GM23338 (cell line): ENCODE measurements around the gene NPM3. TPM values are rescaled to one million over a fixed set of nuclear protein-coding genes. Genes with fewer than 3 reads are reported as not detected.

Source experiments
- ATAC-seq: fragments of 200-7000 bp; cut with Tn5 transposase; 3 replicates; pipeline ENCODE4 v1.9.1; 2020
- DNase-seq: peaks from one replicate; pipeline ENCODE4 v3.0.0-alpha.2; 2015; ENCODE audit warnings: low spot score
- H2AFZ ChIP-seq: fragments of 200-600 bp; sonication (generic); 2 replicates; pipeline ENCODE4 v1.8.0; 2016; ENCODE audit warnings: antibody characterized with exemption, mild to moderate bottlenecking, moderate library complexity
- H3F3A ChIP-seq: fragments of 200-600 bp; sonication (generic); replicated peaks from 2 replicates; pipeline ENCODE4 v1.8.0; 2017; ENCODE audit warnings: antibody characterized with exemption, mixed run types, low read depth
- H3K27ac ChIP-seq: fragments of 200-600 bp; sonication (generic); 2 replicates; pipeline ENCODE4 v1.6.1; 2016; ENCODE audit warnings: low read depth
- H3K27me3 ChIP-seq: fragments of 200-600 bp; sonication (generic); 2 replicates; pipeline ENCODE4 v1.8.0; 2016; ENCODE audit warnings: mild to moderate bottlenecking, mixed run types, moderate library complexity; ENCODE audit not compliant: insufficient read depth
- H3K36me3 ChIP-seq: fragments of 200-600 bp; sonication (generic); 2 replicates; pipeline ENCODE4 v1.8.0; 2016; ENCODE audit warnings: mild to moderate bottlenecking; ENCODE audit not compliant: insufficient read depth
- H3K4me1 ChIP-seq: fragments of 200-600 bp; sonication (generic); 2 replicates; pipeline ENCODE4 v1.8.0; 2016; ENCODE audit warnings: mild to moderate bottlenecking, moderate library complexity; ENCODE audit not compliant: insufficient read depth
- H3K4me2 ChIP-seq: fragments of 200-600 bp; sonication (generic); 2 replicates; pipeline ENCODE4 v1.7.1; 2017; ENCODE audit warnings: mixed run types
- H3K4me3 ChIP-seq: fragments of 200-600 bp; sonication (generic); 2 replicates; pipeline ENCODE4 v1.6.1; 2016; ENCODE audit warnings: mixed run types
- H3K79me2 ChIP-seq: fragments of 200-600 bp; sonication (generic); replicated peaks from 2 replicates; pipeline ENCODE4 v1.8.0; 2017; ENCODE audit warnings: mild to moderate bottlenecking; ENCODE audit not compliant: insufficient read depth
- H3K9me2 ChIP-seq: fragments of 200-600 bp; sonication (generic); 2 replicates; pipeline ENCODE4 v1.8.0; 2017; ENCODE audit not compliant: insufficient read depth
- H4K20me1 ChIP-seq: fragments of 200-600 bp; sonication (generic); replicated peaks from 2 replicates; pipeline ENCODE4 v1.8.0; 2017; ENCODE audit warnings: mild to moderate bottlenecking; ENCODE audit not compliant: insufficient read depth
- H3K27ac Mint-ChIP-seq: 2 replicates; pipeline ENCODE4 v1.8.0; 2020; ENCODE audit warnings: inconsistent platforms, mild to moderate bottlenecking, moderate library complexity, mixed read lengths
- H3K27me3 Mint-ChIP-seq: 3 replicates; pipeline ENCODE4 v1.8.0; 2022; ENCODE audit warnings: low read depth, mild to moderate bottlenecking, moderate library complexity, mixed read lengths, inconsistent platforms; ENCODE audit not compliant: insufficient read depth, poor library complexity
- H3K36me3 Mint-ChIP-seq: 3 replicates; pipeline ENCODE4 v1.8.0; 2021; ENCODE audit warnings: low read depth, mild to moderate bottlenecking, inconsistent platforms, moderate library complexity, mixed read lengths
- H3K4me1 Mint-ChIP-seq: 3 replicates; pipeline ENCODE4 v1.8.0; 2020; ENCODE audit warnings: mild to moderate bottlenecking, inconsistent platforms, mixed read lengths
- H3K4me3 Mint-ChIP-seq: 3 replicates; pipeline ENCODE4 v1.8.0; 2021; ENCODE audit warnings: moderate library complexity, mild to moderate bottlenecking, inconsistent platforms, mixed read lengths
- H3K9me3 Mint-ChIP-seq: 3 replicates; pipeline ENCODE4 v1.8.0; 2020; ENCODE audit warnings: moderate library complexity, mild to moderate bottlenecking, inconsistent platforms, mixed read lengths
- ETS1 ChIP-seq: IDR thresholded peaks from 2 replicates; pipeline ENCODE4 v1.6.1; 2016; ENCODE audit warnings: antibody characterized with exemption
- EZH2 ChIP-seq: fragments of 200-600 bp; sonication (generic); IDR thresholded peaks from one replicate; pipeline ENCODE4 v1.8.0; 2017; ENCODE audit warnings: antibody characterized with exemption, mild to moderate bottlenecking, low read depth; ENCODE audit not compliant: unreplicated experiment
- EZH2phosphoT487 ChIP-seq: fragments of 200-600 bp; sonication (generic); IDR thresholded peaks from one replicate; pipeline ENCODE4 v1.8.1; 2018; ENCODE audit warnings: antibody characterized with exemption; ENCODE audit not compliant: unreplicated experiment
- polyA plus RNA-seq: library from polyadenylated mRNA; unstranded; fragments of >200 nt; fragmentation: Nextera tagmentation; extraction: Ambion mirVana; gene quantifications from 2 replicates; pipeline ENCODE4 v1.2.1, GENCODE V29; 2016
- total RNA-seq: library from RNA; depleted of rRNA; stranded (reverse); fragments of >200 nt; shearing (Covaris generic); gene quantifications from 2 replicates; pipeline ENCODE4 v1.2.3, GENCODE V29; 2014
- TF ChIP-seq, protein P1 (sequence below): fragments of 250-450 bp; sonication (Bioruptor Pico); IDR thresholded peaks from 2 replicates; pipeline ENCODE4 v1.5.0; 2020; ENCODE audit warnings: mild to moderate bottlenecking, moderate library complexity

The NPM3 gene
- total and polyA plus RNA-seq, 2 experiments from 2014 or later, result 31.5 to 258 TPM

GRCh38 chr10:101773923-101774588 lies 9.2 kb downstream of the NPM3 start:
- peak; percentile 3 for ATAC-seq
- Histone ChIP-seq H3K27me3 (peaks cover 71% of the 10 kb centered on the region), H3K9me2 (no peaks in the 10 kb centered on the region), H3K4me2 (peak overlapping the region; percentile 90), H3K27ac (no peak overlapping the region), H3K79me2 (no peaks in the 10 kb centered on the region), H3K4me3 (peak overlapping the region; percentile 57), H4K20me1 (no peaks in the 10 kb centered on the region), H2AFZ (peak overlapping the region; percentile 72), H3K36me3 (no peaks in the 10 kb centered on the region), H3K4me1 (peaks cover 48% of the 10 kb centered on the region), H3F3A (peaks cover 11% of the 10 kb centered on the region)
- peak; percentile 50 for DNase-seq
- peak overlapping the region; percentile 64 for H3K4me3 Mint-ChIP-seq
- H3K27me3 Mint-ChIP-seq, result peaks cover 80% of the 10 kb centered on the region
- H3K9me3 Mint-ChIP-seq, result no peaks in the 10 kb centered on the region
- no peak overlapping the region for H3K27ac Mint-ChIP-seq
- H3K36me3 Mint-ChIP-seq, result peaks cover 6% of the 10 kb centered on the region
- H3K4me1 Mint-ChIP-seq, result peaks cover 57% of the 10 kb centered on the region
- TF ChIP-seq EZH2phosphoT487 (no peak), ETS1 (no peak), EZH2 (no peak)
- TF ChIP-seq, protein P1, sequence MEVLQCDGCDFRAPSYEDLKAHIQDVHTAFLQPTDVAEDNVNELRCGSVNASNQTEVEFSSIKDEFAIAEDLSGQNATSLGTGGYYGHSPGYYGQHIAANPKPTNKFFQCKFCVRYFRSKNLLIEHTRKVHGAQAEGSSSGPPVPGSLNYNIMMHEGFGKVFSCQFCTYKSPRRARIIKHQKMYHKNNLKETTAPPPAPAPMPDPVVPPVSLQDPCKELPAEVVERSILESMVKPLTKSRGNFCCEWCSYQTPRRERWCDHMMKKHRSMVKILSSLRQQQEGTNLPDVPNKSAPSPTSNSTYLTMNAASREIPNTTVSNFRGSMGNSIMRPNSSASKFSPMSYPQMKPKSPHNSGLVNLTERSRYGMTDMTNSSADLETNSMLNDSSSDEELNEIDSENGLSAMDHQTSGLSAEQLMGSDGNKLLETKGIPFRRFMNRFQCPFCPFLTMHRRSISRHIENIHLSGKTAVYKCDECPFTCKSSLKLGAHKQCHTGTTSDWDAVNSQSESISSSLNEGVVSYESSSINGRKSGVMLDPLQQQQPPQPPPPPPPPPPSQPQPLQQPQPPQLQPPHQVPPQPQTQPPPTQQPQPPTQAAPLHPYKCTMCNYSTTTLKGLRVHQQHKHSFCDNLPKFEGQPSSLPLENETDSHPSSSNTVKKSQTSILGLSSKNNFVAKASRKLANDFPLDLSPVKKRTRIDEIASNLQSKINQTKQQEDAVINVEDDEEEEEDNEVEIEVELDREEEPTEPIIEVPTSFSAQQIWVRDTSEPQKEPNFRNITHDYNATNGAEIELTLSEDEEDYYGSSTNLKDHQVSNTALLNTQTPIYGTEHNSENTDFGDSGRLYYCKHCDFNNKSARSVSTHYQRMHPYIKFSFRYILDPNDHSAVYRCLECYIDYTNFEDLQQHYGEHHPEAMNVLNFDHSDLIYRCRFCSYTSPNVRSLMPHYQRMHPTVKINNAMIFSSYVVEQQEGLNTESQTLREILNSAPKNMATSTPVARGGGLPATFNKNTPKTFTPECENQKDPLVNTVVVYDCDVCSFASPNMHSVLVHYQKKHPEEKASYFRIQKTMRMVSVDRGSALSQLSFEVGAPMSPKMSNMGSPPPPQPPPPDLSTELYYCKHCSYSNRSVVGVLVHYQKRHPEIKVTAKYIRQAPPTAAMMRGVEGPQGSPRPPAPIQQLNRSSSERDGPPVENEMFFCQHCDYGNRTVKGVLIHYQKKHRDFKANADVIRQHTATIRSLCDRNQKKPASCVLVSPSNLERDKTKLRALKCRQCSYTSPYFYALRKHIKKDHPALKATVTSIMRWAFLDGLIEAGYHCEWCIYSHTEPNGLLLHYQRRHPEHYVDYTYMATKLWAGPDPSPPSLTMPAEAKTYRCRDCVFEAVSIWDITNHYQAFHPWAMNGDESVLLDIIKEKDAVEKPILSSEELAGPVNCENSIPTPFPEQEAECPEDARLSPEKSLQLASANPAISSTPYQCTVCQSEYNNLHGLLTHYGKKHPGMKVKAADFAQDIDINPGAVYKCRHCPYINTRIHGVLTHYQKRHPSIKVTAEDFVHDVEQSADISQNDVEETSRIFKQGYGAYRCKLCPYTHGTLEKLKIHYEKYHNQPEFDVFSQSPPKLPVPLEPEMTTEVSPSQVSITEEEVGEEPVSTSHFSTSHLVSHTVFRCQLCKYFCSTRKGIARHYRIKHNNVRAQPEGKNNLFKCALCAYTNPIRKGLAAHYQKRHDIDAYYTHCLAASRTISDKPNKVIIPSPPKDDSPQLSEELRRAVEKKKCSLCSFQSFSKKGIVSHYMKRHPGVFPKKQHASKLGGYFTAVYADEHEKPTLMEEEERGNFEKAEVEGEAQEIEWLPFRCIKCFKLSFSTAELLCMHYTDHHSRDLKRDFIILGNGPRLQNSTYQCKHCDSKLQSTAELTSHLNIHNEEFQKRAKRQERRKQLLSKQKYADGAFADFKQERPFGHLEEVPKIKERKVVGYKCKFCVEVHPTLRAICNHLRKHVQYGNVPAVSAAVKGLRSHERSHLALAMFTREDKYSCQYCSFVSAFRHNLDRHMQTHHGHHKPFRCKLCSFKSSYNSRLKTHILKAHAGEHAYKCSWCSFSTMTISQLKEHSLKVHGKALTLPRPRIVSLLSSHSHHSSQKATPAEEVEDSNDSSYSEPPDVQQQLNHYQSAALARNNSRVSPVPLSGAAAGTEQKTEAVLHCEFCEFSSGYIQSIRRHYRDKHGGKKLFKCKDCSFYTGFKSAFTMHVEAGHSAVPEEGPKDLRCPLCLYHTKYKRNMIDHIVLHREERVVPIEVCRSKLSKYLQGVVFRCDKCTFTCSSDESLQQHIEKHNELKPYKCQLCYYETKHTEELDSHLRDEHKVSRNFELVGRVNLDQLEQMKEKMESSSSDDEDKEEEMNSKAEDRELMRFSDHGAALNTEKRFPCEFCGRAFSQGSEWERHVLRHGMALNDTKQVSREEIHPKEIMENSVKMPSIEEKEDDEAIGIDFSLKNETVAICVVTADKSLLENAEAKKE (CRISPR knock-in tag), result no peak
